ENCODE data around the gene SVEP1.

DNA sequence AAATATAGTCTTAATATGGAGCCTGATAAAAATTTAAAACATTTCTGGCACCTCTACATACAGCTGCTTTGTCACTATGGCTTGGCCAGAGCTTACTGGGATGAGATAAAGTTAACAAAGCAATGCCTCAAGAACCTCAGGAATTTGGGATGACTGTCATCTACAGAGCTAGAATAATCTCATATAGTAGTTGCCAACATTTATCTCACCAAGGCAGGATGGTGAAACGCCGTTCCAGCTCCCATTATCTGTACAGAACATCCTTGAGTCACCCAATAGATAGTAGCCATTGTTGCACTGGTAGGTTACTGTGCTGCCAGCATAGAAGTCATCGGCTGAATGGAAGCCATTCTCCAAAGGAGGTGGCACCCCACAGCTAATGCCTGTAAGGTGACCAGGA, 147.3 kb downstream of the SVEP1 start:
- TF ChIP-seq POLR2AphosphoS5 (IDR thresholded peaks at IDR 0.05; ENCODE audit: borderline replicate concordance, low read depth, low read length), result no peak
- no peak for TF ChIP-seq EZH2 (IDR thresholded peaks at IDR 0.05)
- TF ChIP-seq FOXP2 (optimal IDR thresholded peaks at IDR 0.05; ENCODE audit: control extremely low read depth, extremely low read length, insufficient read depth), result no peak
